ENCODE measurements around the gene FMN2. TPM values are rescaled to one million over a fixed set of nuclear protein-coding genes. Genes with fewer than 3 reads are reported as not detected.
"Not testable (repeated sequence)": the region's sequence is repeated elsewhere in the genome, so short reads cannot be mapped to it uniquely, and the experiment has no call there.

FMN2 gene
- total and polyA plus RNA-seq, 7 experiments from 2014 or later = not detected

- Mint-ChIP-seq H3K4me1 (no peaks in the 10 kb centered on the region), H3K4me3 (no peak overlapping the region), H3K36me3 (peaks cover 0 to 4% (median 0%) of the 10 kb centered on the region in 5 donors), H3K9me3 (peaks cover 5 to 18% (median 10%) of the 10 kb centered on the region in 11 donors), H3K27me3 (peaks cover 0 to 17% (median 3%) of the 10 kb centered on the region in 5 donors), H3K27ac (no peak overlapping the region)
- no peaks in the 10 kb centered on the region for H3K4me1 ChIP-seq (ENCODE audit: control insufficient read depth in 2 of 2, insufficient read depth in 2 of 2, low read length in 2 of 2)
- no peak for DNase-seq
- intact Hi-C loops (cut with micrococcal nuclease) = no loop called here
- POLR2A ChIA-PET = no interaction called here
- CTCF ChIA-PET = no interaction called here
- H3K4me3 ChIP-seq (ENCODE audit: low read length) = no peak overlapping the region
- H3K27ac ChIP-seq (ENCODE audit: low read depth, low read length) = no peak overlapping the region
- ATAC-seq = no peak
- no peaks in the 10 kb centered on the region for H3K27me3 ChIP-seq (ENCODE audit: control insufficient read depth in 2 of 2, insufficient read depth in 2 of 2, low read length in 2 of 2)
- H3K9me3 ChIP-seq (ENCODE audit: control insufficient read depth in 2 of 3, low read length in 3 of 3) = no peaks in the 10 kb centered on the region
- H3K36me3 ChIP-seq (ENCODE audit: control insufficient read depth in 2 of 3, insufficient read depth in 3 of 3, low read length in 3 of 3) = no peaks in the 10 kb centered on the region
These were observed 229.0 kb downstream of the FMN2 start for GRCh38 chr1:240320659-240321058.

GRCh38 chr1:240322943-240323342 lies 231.3 kb downstream of the FMN2 start:
- H3K27me3 ChIP-seq (ENCODE audit: control insufficient read depth in 2 of 2, insufficient read depth in 2 of 2, low read length in 2 of 2) = no peaks in the 10 kb centered on the region
- intact Hi-C loops (cut with micrococcal nuclease) = no loop called here
- H3K27ac Mint-ChIP-seq = no peak overlapping the region
- ChIA-PET CTCF (no interaction called here), POLR2A (no interaction called here)
- H3K4me1 ChIP-seq (ENCODE audit: control insufficient read depth in 2 of 2, insufficient read depth in 2 of 2, low read length in 2 of 2) = no peaks in the 10 kb centered on the region
- no peak overlapping the region for H3K4me3 Mint-ChIP-seq
- no peaks in the 10 kb centered on the region for H3K36me3 Mint-ChIP-seq
- DNase-seq (no peak), ATAC-seq (no peak)
- H3K9me3 ChIP-seq (ENCODE audit: control insufficient read depth in 2 of 3, low read length in 3 of 3) = no peaks in the 10 kb centered on the region
- H3K27me3 Mint-ChIP-seq = peaks cover 0 to 17% (median 5%) of the 10 kb centered on the region in 5 donors
- H3K4me3 ChIP-seq (ENCODE audit: low read length) = no peak overlapping the region
- H3K36me3 ChIP-seq (ENCODE audit: control insufficient read depth in 2 of 3, insufficient read depth in 3 of 3, low read length in 3 of 3) = no peaks in the 10 kb centered on the region
- no peak overlapping the region for H3K27ac ChIP-seq (ENCODE audit: low read depth, low read length)
- no peaks in the 10 kb centered on the region for H3K4me1 Mint-ChIP-seq
- peaks cover 5 to 16% (median 9%) of the 10 kb centered on the region in 11 donors for H3K9me3 Mint-ChIP-seq

DNA sequence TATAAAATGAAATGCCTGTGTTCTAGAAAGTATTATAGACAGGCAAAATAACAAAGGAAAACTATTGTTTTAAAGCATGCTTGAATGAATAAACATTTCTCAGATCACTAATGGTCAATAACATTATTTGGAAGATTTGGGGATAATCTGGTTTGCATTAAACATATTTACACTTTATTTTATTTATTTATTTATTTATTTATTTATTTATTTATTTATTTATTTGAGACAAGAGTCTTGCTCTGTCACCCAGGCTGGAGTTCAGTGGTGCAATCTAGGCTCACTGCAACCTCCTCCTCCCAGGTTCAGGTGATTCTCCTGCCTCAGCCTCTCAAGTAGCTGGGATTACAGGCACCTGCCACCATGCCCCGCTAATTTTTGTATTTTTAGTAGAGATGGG lies 236.7 kb downstream of the FMN2 start:
- H3K36me3 ChIP-seq (ENCODE audit: control insufficient read depth in 2 of 3, insufficient read depth in 3 of 3, low read length in 3 of 3); DNase-seq; H3K36me3 Mint-ChIP-seq; H3K4me1 Mint-ChIP-seq; intact Hi-C loops (cut with micrococcal nuclease); H3K27me3 ChIP-seq (ENCODE audit: control insufficient read depth in 2 of 2, insufficient read depth in 2 of 2, low read length in 2 of 2); H3K4me3 ChIP-seq (ENCODE audit: low read length); H3K9me3 Mint-ChIP-seq; H3K9me3 ChIP-seq (ENCODE audit: control insufficient read depth in 2 of 3, low read length in 3 of 3); ATAC-seq; POLR2A ChIA-PET; H3K27ac ChIP-seq (ENCODE audit: low read depth, low read length); CTCF ChIA-PET; H3K4me1 ChIP-seq (ENCODE audit: control insufficient read depth in 2 of 2, insufficient read depth in 2 of 2, low read length in 2 of 2); H3K27ac Mint-ChIP-seq; H3K4me3 Mint-ChIP-seq: not testable (repeated sequence)
- peaks cover 0 to 11% (median 5%) of the 10 kb centered on the region in 5 donors for H3K27me3 Mint-ChIP-seq

DNA sequence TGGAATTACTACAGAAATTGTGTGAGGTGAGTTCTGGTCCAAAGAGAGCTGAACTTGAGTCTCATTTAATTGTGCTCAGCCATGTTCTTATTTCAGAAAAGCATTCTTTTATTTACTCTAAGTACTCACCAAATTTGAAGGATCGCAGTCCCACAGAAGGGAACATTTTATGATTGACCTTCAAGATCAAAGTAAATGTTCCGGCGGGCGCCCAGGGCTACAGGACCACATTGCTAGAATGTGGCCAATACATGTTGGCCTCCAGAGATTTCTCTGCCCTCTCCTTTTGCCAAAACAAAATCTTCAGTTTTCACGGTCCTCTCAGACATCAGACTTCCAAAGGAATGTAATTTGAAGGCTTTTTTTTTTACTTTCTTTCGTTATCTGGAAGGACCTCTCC lies 237.8 kb downstream of the FMN2 start:
- DNase-seq = no peak
- H3K36me3 Mint-ChIP-seq = no peaks in the 10 kb centered on the region

GRCh38 chr1:240332672-240333071 lies 241.0 kb downstream of the FMN2 start:
- DNase-seq (no peak), ATAC-seq (no peak)
- Histone ChIP-seq H3K9me3 (ENCODE audit: control insufficient read depth in 2 of 3, low read length in 3 of 3) (no peaks in the 10 kb centered on the region), H3K27me3 (ENCODE audit: control insufficient read depth in 2 of 2, insufficient read depth in 2 of 2, low read length in 2 of 2) (no peaks in the 10 kb centered on the region), H3K4me3 (ENCODE audit: low read length) (no peak overlapping the region), H3K36me3 (ENCODE audit: control insufficient read depth in 2 of 3, insufficient read depth in 3 of 3, low read length in 3 of 3) (no peaks in the 10 kb centered on the region), H3K27ac (ENCODE audit: low read depth, low read length) (no peak overlapping the region), H3K4me1 (ENCODE audit: control insufficient read depth in 2 of 2, insufficient read depth in 2 of 2, low read length in 2 of 2) (no peaks in the 10 kb centered on the region)
- intact Hi-C loops (cut with micrococcal nuclease) = no loop called here
- CTCF ChIA-PET = no interaction called here
- Mint-ChIP-seq H3K27ac (no peak overlapping the region), H3K36me3 (no peaks in the 10 kb centered on the region), H3K27me3 (no peaks in the 10 kb centered on the region), H3K9me3 (peaks cover 0 to 2% (median 0%) of the 10 kb centered on the region in 11 donors), H3K4me3 (no peak overlapping the region), H3K4me1 (no peaks in the 10 kb centered on the region)
- POLR2A ChIA-PET = no interaction called here

More for the DNA sequence above, 237.8 kb downstream of the FMN2 start:
- ATAC-seq = no peak
- intact Hi-C loops (cut with micrococcal nuclease) = no loop called here
- H3K36me3 ChIP-seq (ENCODE audit: control insufficient read depth in 2 of 3, insufficient read depth in 3 of 3, low read length in 3 of 3) = no peaks in the 10 kb centered on the region
- no peaks in the 10 kb centered on the region for H3K9me3 ChIP-seq (ENCODE audit: control insufficient read depth in 2 of 3, low read length in 3 of 3)
- Mint-ChIP-seq H3K4me3 (no peak overlapping the region), H3K9me3 (peaks cover 0 to 8% (median 0%) of the 10 kb centered on the region in 11 donors), H3K4me1 (no peaks in the 10 kb centered on the region), H3K27me3 (peaks cover 0 to 5% (median 3%) of the 10 kb centered on the region in 5 donors), H3K27ac (no peak overlapping the region)
- CTCF ChIA-PET = no interaction called here
- H3K4me1 ChIP-seq (ENCODE audit: control insufficient read depth in 2 of 2, insufficient read depth in 2 of 2, low read length in 2 of 2) = no peaks in the 10 kb centered on the region
- H3K27ac ChIP-seq (ENCODE audit: low read depth, low read length) = no peak overlapping the region
- H3K27me3 ChIP-seq (ENCODE audit: control insufficient read depth in 2 of 2, insufficient read depth in 2 of 2, low read length in 2 of 2) = no peaks in the 10 kb centered on the region
- POLR2A ChIA-PET = no interaction called here
- H3K4me3 ChIP-seq (ENCODE audit: low read length) = no peak overlapping the region

GRCh38 chr1:240337781-240338180 lies 246.1 kb downstream of the FMN2 start:
- H3K36me3 Mint-ChIP-seq = no peaks in the 10 kb centered on the region
- ChIA-PET POLR2A (no interaction called here), CTCF (no interaction called here)
- Histone ChIP-seq H3K27me3 (ENCODE audit: control insufficient read depth in 2 of 2, insufficient read depth in 2 of 2, low read length in 2 of 2) (no peaks in the 10 kb centered on the region), H3K9me3 (ENCODE audit: control insufficient read depth in 2 of 3, low read length in 3 of 3) (no peaks in the 10 kb centered on the region), H3K4me3 (ENCODE audit: low read length) (no peak overlapping the region), H3K36me3 (ENCODE audit: control insufficient read depth in 2 of 3, insufficient read depth in 3 of 3, low read length in 3 of 3) (no peaks in the 10 kb centered on the region), H3K27ac (ENCODE audit: low read depth, low read length) (no peak overlapping the region), H3K4me1 (ENCODE audit: control insufficient read depth in 2 of 2, insufficient read depth in 2 of 2, low read length in 2 of 2) (no peaks in the 10 kb centered on the region)
- peaks cover 0 to 4% (median 0%) of the 10 kb centered on the region in 11 donors for H3K9me3 Mint-ChIP-seq
- H3K4me1 Mint-ChIP-seq = no peaks in the 10 kb centered on the region
- no peak overlapping the region for H3K27ac Mint-ChIP-seq
- ATAC-seq (no peak), DNase-seq (no peak)
- intact Hi-C loops (cut with micrococcal nuclease) = no loop called here
- H3K4me3 Mint-ChIP-seq = no peak overlapping the region
- H3K27me3 Mint-ChIP-seq = peaks cover 0 to 6% (median 0%) of the 10 kb centered on the region in 5 donors

DNA sequence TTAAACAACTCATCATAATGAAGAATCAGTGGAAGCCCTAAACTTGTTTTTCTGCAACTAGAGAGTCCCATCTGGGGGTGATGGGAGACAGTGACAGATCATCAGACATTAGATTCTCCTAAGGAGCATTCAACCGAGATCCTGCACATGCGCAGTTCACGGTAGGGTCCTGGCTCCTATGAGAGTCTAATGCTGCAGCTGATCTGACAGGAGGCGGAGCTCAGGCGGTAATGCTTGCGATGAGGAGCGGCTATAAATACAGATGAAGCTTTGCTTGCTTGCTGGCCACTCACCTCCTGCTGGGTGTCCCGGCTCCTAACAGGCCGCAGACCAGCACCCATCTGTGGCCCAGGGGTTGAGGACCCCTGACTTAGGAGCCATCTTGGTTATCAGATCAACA lies 247.2 kb downstream of the FMN2 start:
- Histone ChIP-seq H3K9me3 (ENCODE audit: control insufficient read depth in 2 of 3, low read length in 3 of 3) (no peaks in the 10 kb centered on the region), H3K4me3 (ENCODE audit: low read length) (no peak overlapping the region), H3K27me3 (ENCODE audit: control insufficient read depth in 2 of 2, insufficient read depth in 2 of 2, low read length in 2 of 2) (no peaks in the 10 kb centered on the region), H3K27ac (ENCODE audit: low read depth, low read length) (no peak overlapping the region), H3K36me3 (ENCODE audit: control insufficient read depth in 2 of 3, insufficient read depth in 3 of 3, low read length in 3 of 3) (no peaks in the 10 kb centered on the region), H3K4me1 (ENCODE audit: control insufficient read depth in 2 of 2, insufficient read depth in 2 of 2, low read length in 2 of 2) (no peaks in the 10 kb centered on the region)
- DNase-seq (no peak), ATAC-seq (no peak)
- ChIA-PET CTCF (no interaction called here), POLR2A (no interaction called here)
- H3K4me3 Mint-ChIP-seq = no peak overlapping the region
- H3K27me3 Mint-ChIP-seq = peaks cover 0 to 10% (median 0%) of the 10 kb centered on the region in 5 donors
- H3K36me3 Mint-ChIP-seq = no peaks in the 10 kb centered on the region
- intact Hi-C loops (cut with micrococcal nuclease) = no loop called here
- no peaks in the 10 kb centered on the region for H3K4me1 Mint-ChIP-seq
- peaks cover 0 to 4% (median 0%) of the 10 kb centered on the region in 11 donors for H3K9me3 Mint-ChIP-seq
- no peak overlapping the region for H3K27ac Mint-ChIP-seq

Measured in naive thymus-derived CD4-positive, alpha-beta T cell (primary cell).